CD4-positive, alpha-beta T cell (primary cell): ENCODE data around the gene CACNA1D. TPM values are rescaled to one million over a fixed set of nuclear protein-coding genes. Genes with fewer than 3 reads are reported as not detected.

Experiments
- ATAC-seq: fragments of 200-7000 bp; cut with Tn5 transposase; one replicate; pipeline ENCODE4 v1.10.0; 2022; ENCODE audit warnings: mild to moderate bottlenecking; ENCODE audit not compliant: poor library complexity
- CTCF ChIA-PET: fragments of 350-600 bp; sonication (Branson Sonifier 250); formaldehyde crosslinking; loops from one replicate; lab custom pipeline; 2021; ENCODE audit warnings: antibody characterized with exemption, inconsistent platforms; lab: Charles Lee
- POLR2A ChIA-PET: fragments of 350-600 bp; sonication (Branson Sonifier 250); formaldehyde crosslinking; loops from one replicate; lab custom pipeline; 2021; ENCODE audit warnings: antibody characterized with exemption, inconsistent platforms; lab: Charles Lee
- DNase-seq, 14 experiments: peaks; one replicate each; pipeline ENCODE4 v3.0.0-alpha.2; 2013 to 2020; ENCODE audit warnings: mixed read lengths in 2 of 14
- H3K27ac ChIP-seq, 2 donors: one replicate each; pipeline versions ENCODE4 v1.5.1 to v1.7.0; 2013; ENCODE audit warnings: low read length in 2 of 2, low read depth in 1 of 2, mild to moderate bottlenecking in 1 of 2
- H3K27me3 ChIP-seq, 2 experiments: 1 replicate in 1 of 2; 2 replicates in 1 of 2; pipeline versions ENCODE4 v1.6.1 to v1.7.0; 2013; ENCODE audit warnings: low read length in 2 of 2, control low read depth in 1 of 2, mild to moderate bottlenecking in 1 of 2, moderate library complexity in 1 of 2; ENCODE audit not compliant: insufficient read depth in 2 of 2, control insufficient read depth in 1 of 2
- H3K36me3 ChIP-seq: one replicate; pipeline ENCODE4 v1.6.1; 2013; ENCODE audit warnings: low read length, control low read depth; ENCODE audit not compliant: insufficient read depth
- H3K4me1 ChIP-seq: one replicate; pipeline ENCODE4 v1.6.1; 2013; ENCODE audit warnings: low read length, control low read depth; ENCODE audit not compliant: insufficient read depth
- H3K4me3 ChIP-seq: one replicate; pipeline ENCODE4 v1.5.1; 2013; ENCODE audit warnings: mild to moderate bottlenecking, low read length, moderate library complexity
- H3K9me3 ChIP-seq, 2 experiments: 1 replicate in 1 of 2; 2 replicates in 1 of 2; pipeline versions ENCODE4 v1.6.1 to v1.7.0; 2013; ENCODE audit warnings: low read length in 2 of 2, mild to moderate bottlenecking in 2 of 2, control low read depth in 1 of 2, moderate library complexity in 1 of 2; ENCODE audit not compliant: control insufficient read depth in 1 of 2, insufficient read depth in 1 of 2
- H3K27ac Mint-ChIP-seq: one replicate; pipeline ENCODE4 v1.8.0; 2020; ENCODE audit warnings: mixed read lengths
- H3K27me3 Mint-ChIP-seq: one replicate; pipeline ENCODE4 v1.8.0; 2021; ENCODE audit warnings: mixed read lengths
- H3K36me3 Mint-ChIP-seq: one replicate; pipeline ENCODE4 v1.8.0; 2021; ENCODE audit warnings: low read depth, mixed read lengths
- H3K4me1 Mint-ChIP-seq: one replicate; pipeline ENCODE4 v1.8.0; 2021; ENCODE audit warnings: low read depth, mixed read lengths
- H3K4me3 Mint-ChIP-seq: one replicate; pipeline ENCODE4 v1.8.0; 2020; ENCODE audit warnings: mild to moderate bottlenecking, mixed read lengths
- H3K9me3 Mint-ChIP-seq: one replicate; pipeline ENCODE4 v1.8.0; 2020; ENCODE audit warnings: mixed read lengths
- intact Hi-C, 2 experiments: fragments of 100-400 bp; cut with DNase I in 1 of 2; cut with micrococcal nuclease in 1 of 2; formaldehyde crosslinking; loops; one replicate each; pipeline versions ENCODE4 v1.15.1 to v1.9.0; 2023 to 2025; cut with DNase I, micrococcal nuclease
- total RNA-seq, 174 experiments: library from RNA in 2 of 174; stranded (reverse) in 2 of 174; gene quantifications; one replicate each; pipeline ENCODE4 v1.2.3 and lab custom pipeline; 2021 to 2026
- TF ChIP-seq, protein P1 (sequence below): fragments of 200-600 bp; IDR thresholded peaks from one replicate; pipeline ENCODE4 v1.8.0; 2022; ENCODE audit warnings: antibody characterized with exemption, mild to moderate bottlenecking

CACNA1D gene
- total RNA-seq, 2 experiments from 2014 or later = not detected

DNA sequence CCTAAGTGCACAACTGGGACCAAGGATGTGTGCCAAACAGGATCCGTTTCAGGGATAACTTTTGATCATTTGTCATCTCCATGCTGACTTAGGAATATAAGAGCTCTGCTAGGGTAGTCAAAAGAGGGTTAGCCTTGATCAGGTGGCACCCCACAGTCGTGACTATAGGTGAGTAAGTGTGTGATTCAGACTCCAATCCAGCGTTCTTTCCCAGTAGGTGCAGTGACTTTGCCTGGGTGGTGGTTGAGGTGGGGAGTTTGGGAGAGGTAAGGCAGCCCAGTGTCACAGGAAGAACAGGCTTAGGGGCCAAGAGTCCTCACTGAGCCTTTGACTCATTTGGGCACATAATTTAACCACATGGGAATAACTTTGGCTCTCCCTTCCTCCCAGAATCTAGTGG is 300.8 kb downstream of the CACNA1D start:
- Histone ChIP-seq H3K27ac (no peak overlapping the region), H3K27me3 (no peaks in the 10 kb centered on the region), H3K36me3 (no peaks in the 10 kb centered on the region), H3K4me1 (no peaks in the 10 kb centered on the region), H3K9me3 (no peaks in the 10 kb centered on the region), H3K4me3 (no peak overlapping the region)
- Mint-ChIP-seq H3K36me3 (no peaks in the 10 kb centered on the region), H3K9me3 (no peaks in the 10 kb centered on the region), H3K4me1 (no peaks in the 10 kb centered on the region), H3K27ac (no peak overlapping the region), H3K4me3 (no peak overlapping the region), H3K27me3 (peaks cover 10% of the 10 kb centered on the region)
- intact Hi-C loops = no loop called here
- ChIA-PET CTCF (no interaction called here), POLR2A (no interaction called here)
- TF ChIP-seq, protein P1, sequence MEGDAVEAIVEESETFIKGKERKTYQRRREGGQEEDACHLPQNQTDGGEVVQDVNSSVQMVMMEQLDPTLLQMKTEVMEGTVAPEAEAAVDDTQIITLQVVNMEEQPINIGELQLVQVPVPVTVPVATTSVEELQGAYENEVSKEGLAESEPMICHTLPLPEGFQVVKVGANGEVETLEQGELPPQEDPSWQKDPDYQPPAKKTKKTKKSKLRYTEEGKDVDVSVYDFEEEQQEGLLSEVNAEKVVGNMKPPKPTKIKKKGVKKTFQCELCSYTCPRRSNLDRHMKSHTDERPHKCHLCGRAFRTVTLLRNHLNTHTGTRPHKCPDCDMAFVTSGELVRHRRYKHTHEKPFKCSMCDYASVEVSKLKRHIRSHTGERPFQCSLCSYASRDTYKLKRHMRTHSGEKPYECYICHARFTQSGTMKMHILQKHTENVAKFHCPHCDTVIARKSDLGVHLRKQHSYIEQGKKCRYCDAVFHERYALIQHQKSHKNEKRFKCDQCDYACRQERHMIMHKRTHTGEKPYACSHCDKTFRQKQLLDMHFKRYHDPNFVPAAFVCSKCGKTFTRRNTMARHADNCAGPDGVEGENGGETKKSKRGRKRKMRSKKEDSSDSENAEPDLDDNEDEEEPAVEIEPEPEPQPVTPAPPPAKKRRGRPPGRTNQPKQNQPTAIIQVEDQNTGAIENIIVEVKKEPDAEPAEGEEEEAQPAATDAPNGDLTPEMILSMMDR = no peak
- DNase-seq = no peak
- ATAC-seq = no peak

- POLR2A ChIA-PET = no interaction called here
- no peak overlapping the region for H3K4me3 Mint-ChIP-seq
- no peaks in the 10 kb centered on the region for H3K36me3 Mint-ChIP-seq
- peaks cover 11% of the 10 kb centered on the region for H3K27me3 Mint-ChIP-seq
- Histone ChIP-seq H3K27ac (no peak overlapping the region), H3K4me1 (no peaks in the 10 kb centered on the region), H3K36me3 (no peaks in the 10 kb centered on the region), H3K4me3 (no peak overlapping the region), H3K9me3 (no peaks in the 10 kb centered on the region), H3K27me3 (no peaks in the 10 kb centered on the region)
- TF ChIP-seq, protein P1 = no peak
- ATAC-seq (no peak), DNase-seq (no peak)
- H3K9me3 Mint-ChIP-seq = no peaks in the 10 kb centered on the region
- CTCF ChIA-PET = no interaction called here
- no peak overlapping the region for H3K27ac Mint-ChIP-seq
- intact Hi-C loops = no loop called here
- H3K4me1 Mint-ChIP-seq = no peaks in the 10 kb centered on the region
These were observed 301.6 kb downstream of the CACNA1D start for GRCh38 chr3:53795789-53796560.

DNA sequence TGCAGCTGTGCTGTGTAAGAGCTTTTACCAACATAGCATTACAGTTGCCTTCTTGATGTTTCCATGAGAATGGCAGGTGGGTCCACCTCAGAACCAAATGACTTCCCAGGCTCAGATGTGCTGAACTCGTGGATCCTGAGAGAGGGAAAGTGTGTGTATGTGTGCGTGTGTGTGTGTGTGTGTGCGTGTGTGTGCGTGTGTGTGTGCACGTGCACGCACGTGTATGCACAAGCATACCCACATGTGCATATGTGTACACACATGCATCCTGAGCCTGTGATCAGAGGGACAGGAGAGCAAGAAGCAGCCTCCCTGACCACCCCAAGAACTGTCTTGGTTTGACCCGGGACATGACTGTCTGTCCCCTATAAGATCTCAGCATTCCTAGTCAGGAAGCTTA is 303.7 kb downstream of the CACNA1D start:
- Histone ChIP-seq H3K4me1 (no peaks in the 10 kb centered on the region), H3K9me3 (no peaks in the 10 kb centered on the region), H3K27ac (no peak overlapping the region), H3K36me3 (no peaks in the 10 kb centered on the region), H3K4me3 (no peak overlapping the region), H3K27me3 (no peaks in the 10 kb centered on the region)
- ChIA-PET CTCF (no interaction called here), POLR2A (no interaction called here)
- no peaks in the 10 kb centered on the region for H3K36me3 Mint-ChIP-seq
- H3K9me3 Mint-ChIP-seq = no peaks in the 10 kb centered on the region
- no peaks in the 10 kb centered on the region for H3K4me1 Mint-ChIP-seq
- no peak for ATAC-seq
- H3K27ac Mint-ChIP-seq = no peak overlapping the region
- intact Hi-C loops = no loop called here
- TF ChIP-seq, protein P1 = no peak
- peaks cover 13% of the 10 kb centered on the region for H3K27me3 Mint-ChIP-seq
- no peak for DNase-seq
- H3K4me3 Mint-ChIP-seq = no peak overlapping the region
